GM19238 (cell line): ENCODE measurements around the gene GTF2IRD1.

Experiments
- DNase-seq: peaks from one replicate; pipeline ENCODE4 v3.0.0; 2011; ENCODE audit warnings: low spot score; ENCODE audit not compliant: insufficient read length

Gene GTF2IRD1

DNA sequence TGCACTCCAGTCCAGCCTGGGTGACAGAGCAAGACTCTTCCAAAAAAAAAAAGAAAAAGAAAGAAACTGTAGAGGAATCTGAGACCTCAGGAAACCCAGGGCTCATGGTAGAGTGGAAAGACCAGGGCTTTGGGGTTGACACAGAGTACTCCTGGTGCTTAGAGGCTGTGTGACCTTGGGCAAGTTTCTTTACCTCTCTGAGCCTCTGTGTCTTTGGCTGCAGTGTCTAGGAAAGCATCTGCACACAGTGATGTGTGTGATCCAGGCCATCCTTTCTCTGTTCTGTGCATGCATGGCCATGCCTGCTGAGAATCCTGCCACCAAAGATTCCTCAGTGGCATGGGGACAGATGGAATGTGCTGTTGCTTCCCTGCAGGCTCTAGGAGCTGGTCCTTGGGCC lies 132.1 kb downstream of the GTF2IRD1 start:
- DNase-seq: no peak

DNA sequence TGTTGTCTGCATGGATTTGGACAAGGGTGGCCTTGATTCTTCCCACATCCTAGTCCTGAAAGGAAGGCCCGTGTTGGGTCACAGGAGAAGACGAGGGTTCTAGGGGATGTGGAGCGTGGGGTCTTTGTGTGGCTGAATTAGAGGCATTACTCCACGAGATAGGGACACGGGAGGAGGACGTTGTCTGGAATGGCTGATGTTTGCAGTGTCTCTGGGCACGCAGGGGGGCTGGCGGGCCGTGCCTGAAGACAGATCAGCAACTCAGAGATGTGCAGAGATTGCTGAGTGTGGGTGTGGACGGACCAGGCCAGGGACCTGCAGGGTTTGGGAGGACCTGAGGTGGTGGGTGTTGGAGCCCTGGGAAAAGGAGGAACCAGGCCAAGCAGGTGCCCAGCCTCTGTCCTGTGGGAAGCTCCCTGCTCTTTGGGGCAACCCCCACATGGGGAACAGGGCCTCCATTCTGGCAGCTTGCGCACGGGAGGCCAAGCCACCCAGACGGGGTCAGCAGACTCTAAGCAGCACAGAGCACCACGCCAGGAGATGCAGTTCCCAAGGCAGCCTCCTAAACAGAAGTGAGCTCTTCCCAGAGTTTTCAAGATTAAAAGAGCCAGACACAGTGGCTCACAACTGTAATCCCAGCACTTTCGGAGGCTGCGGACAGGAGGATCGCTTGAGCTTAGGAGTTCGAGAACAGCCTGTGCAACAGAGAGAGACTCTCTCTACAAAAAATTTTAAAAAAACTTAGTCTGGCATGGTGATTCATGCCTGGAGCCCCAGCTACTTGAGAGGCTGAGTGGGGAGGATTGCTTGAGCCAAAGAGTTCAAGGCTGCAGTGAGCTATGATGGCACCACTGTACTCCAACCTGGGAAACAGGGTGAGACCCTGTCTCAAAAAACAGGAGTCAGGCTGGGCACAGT lies 132.8 kb downstream of the GTF2IRD1 start:
- DNase-seq: no peak

DNA sequence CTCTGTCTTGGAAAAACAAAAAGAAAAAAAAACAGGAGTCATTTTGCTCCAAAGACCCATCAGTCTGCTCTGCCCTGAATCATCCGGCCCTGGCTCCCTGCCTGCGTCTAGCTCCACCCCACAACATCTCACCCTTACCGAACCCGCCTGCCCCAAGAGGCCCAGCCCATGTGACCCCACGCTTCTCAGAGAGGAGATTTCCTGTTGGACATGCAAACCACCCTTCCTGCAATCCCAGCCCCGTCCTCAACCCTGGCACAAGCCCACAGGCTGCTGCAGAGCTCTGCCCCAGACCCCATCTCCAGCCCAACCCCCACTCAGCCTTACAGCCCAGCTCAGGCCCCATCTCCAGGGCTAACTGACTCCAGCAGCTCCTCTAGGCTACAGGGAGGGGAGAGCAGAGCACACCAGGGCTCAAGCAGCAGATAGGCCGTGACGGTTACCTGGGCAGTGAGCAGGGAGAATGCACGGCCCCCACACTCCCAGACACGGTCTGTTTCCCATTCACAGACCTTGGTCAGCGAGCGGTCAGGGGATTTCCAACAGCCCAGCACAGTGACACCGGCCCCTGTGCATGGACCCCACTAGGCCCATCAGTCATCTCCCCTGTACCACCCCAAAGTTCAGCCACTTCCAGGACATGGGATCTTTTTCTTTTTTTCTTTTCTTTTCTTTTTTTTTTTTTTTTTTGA lies 133.9 kb downstream of the GTF2IRD1 start:
- DNase-seq: peak; percentile 78

DNA sequence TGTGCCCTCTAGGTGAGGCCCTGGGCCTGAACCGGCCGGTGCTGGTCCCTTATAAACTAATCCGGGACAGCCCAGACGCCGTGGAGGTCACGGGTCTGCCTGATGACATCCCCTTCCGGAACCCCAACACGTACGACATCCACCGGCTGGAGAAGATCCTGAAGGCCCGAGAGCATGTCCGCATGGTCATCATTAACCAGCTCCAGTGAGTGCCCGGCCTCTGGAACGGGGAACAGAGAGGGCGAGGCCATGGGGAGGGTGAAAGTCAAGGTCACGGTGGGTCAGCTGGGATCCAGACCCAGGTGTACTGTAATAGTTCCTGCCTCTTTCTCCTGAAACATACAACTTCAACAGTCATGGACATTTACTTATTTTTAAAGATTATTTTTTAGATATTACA lies 137.1 kb downstream of the GTF2IRD1 start:
- DNase-seq: no peak

DNA sequence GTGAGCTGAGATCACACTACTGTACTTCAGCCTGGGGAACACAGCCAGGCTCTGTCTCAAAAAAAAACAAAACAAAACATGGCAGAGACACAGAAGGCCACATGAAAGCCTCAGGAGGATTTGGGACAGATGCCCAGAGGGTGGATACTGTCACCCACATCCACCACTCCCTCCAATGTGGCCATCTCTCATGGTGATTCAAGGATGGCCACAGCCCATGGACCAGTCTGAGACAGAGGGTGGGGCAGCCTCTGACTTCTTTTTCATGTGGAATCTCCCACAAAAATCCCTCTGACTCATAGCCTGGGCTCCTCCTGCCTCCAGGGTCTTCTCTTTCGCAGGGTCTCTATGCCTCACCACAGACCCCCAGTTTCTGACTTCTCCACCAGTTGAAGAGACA lies 144.9 kb downstream of the GTF2IRD1 start:
- DNase-seq: no peak

DNA sequence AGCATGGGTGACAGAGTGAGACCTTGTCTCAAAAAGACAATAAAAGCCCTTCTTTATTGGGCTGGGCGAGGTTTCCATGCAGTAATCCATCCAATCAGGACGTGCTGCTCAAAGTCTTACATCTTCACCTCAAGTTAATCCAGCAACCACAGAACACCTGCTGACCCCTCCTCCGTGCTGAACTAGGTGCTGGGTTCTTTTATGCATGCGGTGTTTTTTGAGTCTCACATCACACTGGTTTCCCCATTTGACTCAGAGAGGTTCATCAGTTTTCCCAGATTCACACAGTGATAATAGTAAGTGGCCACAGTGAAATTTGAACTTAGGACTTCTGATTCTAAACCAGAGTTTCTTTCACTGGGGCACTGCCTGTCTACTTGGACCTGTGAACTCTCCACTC lies 145.5 kb downstream of the GTF2IRD1 start:
- no peak for DNase-seq

DNA sequence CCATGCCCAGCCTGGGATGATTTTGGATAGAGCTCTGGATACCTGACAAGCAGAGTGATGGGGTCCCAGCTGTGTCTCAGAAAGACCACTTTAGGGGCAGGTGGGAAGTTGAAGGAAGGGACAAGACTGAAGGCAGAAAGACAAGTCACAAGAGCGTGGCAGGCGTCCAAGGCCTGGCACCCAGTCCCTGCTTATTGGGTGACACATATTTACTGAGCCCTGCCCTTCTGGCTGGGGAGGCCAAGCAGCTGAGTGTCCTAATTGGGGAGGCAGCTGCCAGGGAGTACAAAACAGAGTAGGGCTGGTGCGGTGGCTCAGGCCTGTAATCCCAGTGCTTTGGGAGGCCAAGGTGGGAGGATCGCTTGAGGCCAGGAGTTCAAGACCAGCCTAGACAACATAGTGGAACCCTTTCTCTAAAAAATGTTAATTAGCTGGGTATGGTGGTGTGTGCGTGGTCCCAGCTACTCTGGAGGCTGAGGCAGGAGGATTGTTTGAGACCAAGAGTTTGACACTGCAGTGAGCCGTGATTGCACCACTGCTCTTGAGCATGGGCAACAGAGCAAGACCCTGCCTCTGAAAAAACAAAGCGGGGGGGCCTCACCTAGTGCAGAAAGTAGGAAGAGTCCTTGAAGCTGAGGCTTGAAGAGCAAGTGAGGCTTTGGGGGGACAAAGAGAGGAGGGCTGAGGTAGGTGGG lies 150.8 kb downstream of the GTF2IRD1 start:
- no peak for DNase-seq

DNA sequence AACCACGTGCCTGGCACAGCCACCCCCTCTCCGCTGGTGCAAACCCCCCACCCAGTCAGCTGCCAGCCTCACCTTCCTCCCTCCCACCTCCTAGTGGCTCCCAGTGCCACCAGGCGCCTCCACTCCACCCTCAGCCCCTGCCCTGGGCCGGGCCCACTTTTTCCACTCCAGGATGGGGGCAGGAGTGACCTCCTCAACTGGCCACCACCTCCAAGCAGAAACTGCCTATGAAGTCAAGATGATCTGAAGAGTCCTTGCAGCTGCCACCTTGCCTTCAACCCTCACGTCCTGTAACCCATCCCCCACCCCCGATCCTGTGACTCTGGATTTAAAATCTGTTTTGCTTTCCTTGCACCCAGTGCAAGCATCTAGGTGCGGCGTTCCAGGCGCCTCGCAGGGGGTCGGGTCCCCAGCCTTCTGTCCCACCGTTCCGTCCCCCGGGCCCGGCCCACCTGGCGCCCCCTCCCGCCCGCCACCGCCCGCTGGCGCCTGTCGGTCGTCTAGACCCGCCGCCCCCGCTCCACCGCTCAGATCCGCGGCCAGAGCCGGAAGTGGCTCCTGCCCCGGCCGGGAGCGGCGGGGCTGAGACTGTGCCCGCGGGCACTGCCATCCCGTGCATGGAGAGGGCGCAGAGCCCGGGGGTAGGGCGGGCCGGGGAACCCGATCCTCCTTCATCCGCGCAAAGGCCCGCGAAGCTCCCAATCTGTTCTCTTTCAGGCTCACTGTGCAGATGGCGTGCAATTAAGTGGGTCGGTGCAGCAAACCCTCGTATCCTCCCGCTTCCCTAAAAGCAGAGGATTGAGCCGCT lies 152.6 kb downstream of the GTF2IRD1 start:
- peak; percentile 60 for DNase-seq

DNA sequence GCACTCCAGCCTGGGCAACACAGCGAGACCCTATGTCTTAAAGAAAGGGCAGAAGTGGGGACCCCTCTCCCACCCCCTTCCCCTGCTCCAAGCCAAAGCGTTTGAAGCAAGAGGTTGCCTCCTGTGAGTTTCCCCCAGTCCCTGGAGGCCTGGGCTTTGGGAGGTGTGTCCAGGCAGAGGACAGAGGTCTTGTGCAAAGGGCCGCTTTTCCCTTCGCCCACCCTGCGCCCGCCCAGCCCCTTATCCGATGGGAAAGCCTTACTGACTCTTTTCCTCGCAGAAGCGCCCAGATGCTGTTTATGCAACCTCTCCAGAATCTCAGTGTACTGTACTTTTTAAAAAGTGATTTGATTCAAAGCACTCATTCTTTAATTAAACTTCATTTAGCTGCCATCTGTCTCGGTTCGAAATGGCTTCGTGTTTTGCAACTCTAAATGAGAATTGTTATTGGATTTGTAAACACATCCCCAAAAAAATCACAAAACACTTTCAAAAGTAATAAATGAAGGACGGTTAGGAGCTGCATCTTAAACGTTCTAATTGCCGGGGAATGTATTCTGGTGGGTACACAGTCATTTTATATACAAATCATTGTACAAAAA lies 153.3 kb downstream of the GTF2IRD1 start:
- DNase-seq: no peak

DNA sequence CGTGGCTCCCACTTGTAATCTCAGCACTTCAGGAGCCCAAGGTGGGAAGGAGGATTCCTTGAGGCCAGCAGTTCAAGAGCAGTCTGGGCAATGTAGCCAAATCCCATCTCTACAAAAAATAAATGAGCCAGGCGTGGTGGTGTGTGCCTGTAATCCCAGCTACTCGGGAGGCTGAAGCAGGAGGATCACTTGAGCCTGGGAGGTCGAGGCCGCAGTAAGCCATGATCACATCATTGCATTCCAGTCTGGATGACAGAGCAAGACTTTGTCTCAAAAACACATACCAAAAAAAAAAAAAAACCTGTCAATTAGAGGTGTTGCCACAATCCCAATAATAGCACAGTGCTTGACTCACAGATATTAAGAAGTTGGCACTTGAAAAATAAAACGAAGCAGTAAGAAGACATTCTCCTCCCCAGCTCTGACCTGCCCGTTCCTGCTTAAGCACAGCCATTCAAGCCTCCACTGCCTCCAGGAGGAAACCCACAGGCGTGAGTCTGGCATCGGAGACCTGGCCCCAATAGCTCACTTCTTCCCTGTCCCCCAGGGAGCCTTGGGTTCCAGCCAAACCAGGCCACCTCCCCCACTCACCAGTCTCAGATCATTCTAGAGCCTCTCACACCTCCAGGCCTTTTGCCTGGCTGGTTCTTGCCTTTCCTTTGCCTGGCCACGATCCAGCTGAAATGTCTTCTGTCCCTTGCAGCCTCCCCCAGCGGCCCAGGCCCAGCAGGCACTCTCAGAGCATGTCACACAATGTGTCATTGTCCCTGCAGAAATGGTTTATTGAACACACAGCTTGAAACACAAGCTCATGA lies 158.5 kb downstream of the GTF2IRD1 start:
- DNase-seq: no peak

DNA sequence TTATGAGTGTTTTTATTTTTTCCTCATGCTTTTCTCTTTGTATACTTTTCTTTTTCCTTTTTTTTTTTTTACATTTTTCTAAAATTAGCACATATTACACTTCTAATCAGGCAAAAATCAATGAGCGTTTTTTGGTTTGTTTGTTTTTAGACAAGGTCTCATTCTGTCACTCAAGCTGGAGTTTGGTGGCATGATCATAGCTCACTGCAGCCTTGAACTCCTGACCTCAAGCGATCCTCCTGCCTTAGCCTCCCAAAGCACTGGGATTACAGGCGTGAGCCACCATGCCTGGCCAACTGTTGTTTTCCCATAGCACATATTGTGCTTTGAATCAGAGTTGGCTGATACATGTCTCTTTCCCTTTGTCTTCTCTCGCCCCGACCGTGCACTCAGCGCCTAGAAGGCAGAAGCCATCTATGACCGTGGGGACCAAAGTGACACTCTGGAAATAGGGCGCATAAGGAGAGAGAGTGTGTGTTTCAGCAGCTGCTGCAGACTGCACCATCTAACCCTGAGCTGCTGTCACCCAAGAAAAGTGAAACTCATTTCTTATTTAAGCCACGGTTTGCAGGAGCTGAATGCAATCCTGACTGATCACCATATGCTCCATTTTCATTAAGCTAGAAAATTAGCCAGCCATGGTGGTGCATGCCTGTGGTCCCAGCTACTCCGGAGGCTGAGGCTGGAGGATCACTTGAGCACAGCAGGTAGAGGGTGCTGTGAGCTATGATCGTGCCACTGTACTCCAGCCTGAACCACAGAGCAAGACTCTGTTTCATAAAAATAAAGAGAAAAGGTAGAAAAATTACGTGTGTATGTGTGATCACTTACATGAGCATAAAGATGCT lies 162.5 kb downstream of the GTF2IRD1 start:
- DNase-seq: no peak

DNA sequence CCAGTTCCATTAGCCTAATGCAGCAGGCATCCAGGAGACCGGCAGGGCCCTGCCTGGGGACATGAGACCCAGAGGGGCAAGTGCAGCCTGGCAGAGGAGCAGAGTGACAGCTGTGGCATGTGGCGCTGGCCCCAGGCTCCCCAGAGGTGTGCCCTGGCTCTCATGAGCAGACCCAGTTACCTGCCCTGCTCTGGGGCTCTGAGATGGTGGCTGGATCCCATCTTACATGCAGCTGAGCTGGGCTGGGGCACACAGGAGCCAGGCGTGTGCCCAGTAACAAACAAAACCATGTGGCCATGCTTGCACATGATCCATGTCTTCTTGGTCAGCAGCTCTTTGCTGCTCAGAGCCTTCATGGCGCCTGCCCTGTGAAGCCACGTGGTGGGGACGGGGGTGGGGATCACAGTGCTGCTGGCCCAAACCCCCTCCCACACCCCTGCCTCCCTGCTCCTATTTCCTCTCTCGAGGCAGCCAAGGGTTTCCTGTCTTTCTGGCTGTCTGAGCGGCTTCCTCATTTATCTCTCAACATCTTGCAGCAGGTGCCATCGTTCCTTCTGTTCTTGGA lies 163.6 kb downstream of the GTF2IRD1 start:
- no peak for DNase-seq

DNA sequence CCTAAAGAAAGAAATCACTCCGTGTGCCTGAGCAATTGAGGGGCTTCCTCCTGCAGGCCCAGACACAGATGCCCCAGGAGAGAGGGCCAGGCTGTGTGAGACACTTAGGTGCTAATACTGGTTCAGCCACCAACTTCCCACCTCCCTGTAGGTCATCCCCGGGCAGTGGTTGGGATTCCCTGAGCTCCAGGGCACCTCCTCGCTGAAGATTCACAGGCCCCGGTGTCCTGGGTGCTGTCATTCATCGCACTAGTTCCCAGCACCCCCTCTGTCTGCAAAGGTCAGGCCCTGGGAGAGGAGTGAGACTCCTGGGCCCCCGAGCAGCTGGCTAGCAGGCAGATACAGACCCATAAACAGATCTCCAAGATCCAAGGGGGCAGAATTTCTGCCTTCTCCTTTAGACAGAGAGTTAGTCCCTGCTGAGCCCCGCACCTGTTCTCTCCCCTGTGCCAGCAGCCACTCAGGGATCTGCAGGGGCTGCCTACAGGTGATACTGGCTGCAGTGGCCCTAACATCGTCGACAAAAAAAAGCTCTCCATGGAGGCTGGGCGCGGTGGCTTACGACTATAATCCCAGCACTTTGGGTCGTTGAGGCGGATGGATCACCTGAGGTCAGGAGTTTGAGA lies 165.6 kb downstream of the GTF2IRD1 start:
- DNase-seq: no peak

DNA sequence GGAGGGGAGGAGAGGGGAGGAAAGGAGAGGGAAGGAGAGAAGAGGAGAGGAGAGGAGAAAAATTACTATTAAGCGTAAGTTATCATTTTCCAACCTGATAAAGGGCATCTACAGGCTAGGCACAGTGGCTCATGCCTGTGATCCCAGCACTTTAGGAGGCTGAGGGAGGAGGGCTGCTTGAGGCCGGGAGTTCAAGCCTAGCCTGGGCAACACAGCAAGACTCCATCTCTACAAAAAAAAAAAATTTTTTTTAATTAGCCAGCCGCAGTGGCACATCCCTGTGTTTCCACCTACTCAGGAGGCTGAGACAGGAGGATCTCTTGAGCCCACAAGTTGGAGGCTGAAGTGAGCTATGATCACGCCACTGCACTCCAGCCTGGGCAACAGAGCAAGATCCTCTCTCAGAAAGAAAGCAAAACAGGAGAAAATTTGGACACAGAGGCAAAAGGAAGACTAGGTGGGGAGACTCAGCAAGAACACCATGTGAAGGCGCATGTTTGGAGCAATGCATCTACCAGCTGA lies 168.6 kb downstream of the GTF2IRD1 start:
- DNase-seq: no peak

DNA sequence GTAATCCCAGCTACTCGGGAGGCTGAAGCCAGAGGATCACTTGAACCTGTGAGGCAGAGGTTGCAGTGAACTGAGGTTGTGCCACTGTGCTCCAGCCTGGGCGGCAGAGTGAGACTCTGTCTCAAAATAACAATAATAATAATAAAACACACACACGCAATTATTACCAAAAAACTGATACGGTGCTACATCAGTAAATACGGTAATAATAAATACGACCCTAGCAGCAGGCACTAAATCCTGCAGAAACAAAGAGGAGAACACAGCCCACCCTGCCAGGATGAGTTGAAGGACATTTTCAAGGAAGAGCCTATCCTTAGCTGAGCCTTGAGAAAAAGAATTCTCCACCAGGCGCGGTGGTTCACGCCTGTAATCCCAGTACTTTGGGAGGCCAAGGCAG lies 169.4 kb downstream of the GTF2IRD1 start:
- no peak for DNase-seq

DNA sequence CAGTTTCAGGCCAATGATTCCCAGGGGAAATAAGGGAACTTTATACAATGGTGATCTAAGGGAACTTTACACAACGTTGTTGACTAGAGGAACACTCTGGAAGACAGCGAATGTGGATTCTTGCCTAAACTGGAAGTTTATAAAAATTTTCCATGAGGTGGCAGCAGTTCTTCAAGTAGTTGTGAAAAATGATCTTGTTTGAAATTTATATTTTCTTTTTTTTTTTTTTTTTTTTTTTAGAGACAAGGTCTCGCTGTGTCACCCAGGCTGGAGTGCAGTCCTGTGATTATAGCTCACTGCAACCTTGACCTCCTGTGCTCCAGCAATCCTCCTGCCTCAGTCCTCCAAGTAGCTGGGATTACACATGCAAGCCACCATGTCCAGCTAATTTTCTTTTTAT lies 171.7 kb downstream of the GTF2IRD1 start:
- no peak for DNase-seq

DNA sequence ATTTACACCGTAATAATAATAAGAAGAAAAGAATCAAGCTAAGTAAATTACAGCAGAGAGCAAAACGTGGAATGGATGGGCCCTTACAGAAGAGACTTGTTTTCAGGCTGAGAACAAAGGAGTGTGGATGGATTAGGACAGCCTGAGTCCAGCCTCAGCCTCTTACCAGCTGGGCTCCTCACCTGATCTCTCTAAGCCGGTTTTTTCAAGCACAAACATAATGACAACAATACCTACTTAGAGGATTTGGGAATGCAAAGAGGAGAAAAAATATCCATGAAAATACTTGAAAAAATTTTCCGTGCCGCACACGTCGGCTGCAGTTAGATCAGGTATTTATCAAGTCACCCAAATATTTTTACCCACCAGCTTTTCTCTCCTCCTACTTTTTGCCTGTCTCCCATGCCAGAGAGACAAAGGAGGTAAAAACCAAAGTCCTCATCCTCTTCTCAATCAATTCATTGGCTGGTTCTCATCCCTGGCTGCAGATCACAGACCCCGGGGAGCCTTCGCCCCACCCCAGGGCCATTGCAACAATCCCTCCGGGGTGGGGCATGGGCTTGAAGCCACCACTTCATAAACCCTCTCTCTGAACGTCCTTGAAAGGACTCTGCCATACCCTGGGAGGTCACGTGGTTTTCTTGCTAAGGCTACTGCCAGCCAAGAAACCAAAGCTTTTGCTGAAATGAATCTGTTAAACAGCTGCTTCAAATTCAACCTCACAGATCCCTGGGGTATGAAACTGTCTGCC lies 174.1 kb downstream of the GTF2IRD1 start:
- no peak for DNase-seq
